HG02678 (cell line): ENCODE results near the gene CATSPERD.

ENCODE experiments used
- ATAC-seq: cut with Tn5 transposase; IDR thresholded peaks from one replicate; pipeline ENCODE4 v1.9.1; 2021; ENCODE audit warnings: mild to moderate bottlenecking, moderate library complexity; ENCODE audit not compliant: unreplicated experiment

Gene CATSPERD

GRCh38 chr19:5782945-5783919 lies 62.8 kb downstream of the CATSPERD start:
- ATAC-seq, result no peak

GRCh38 chr19:5784581-5785147 lies 64.2 kb downstream of the CATSPERD start, which contains the start of gene PRR22:
Gene PRR22 (minus strand): TSS chr19:5784746. CDS start chr19:5784660, 86 bp downstream.
- no peak for ATAC-seq

GRCh38 chr19:5785423-5785822 lies 65.0 kb downstream of the CATSPERD start:
- ATAC-seq, result no peak

- ATAC-seq, result no peak
Observed at GRCh38 chr19:5786593-5787408, 66.4 kb downstream of the CATSPERD start.

GRCh38 chr19:5787409-5788182 lies 67.2 kb downstream of the CATSPERD start:
- ATAC-seq, result no peak

GRCh38 chr19:5788422-5788821 lies 68.0 kb downstream of the CATSPERD start:
- ATAC-seq, result no peak

GRCh38 chr19:5789351-5789761 lies 68.9 kb downstream of the CATSPERD start:
- ATAC-seq, result no peak

- no peak for ATAC-seq
Observed at GRCh38 chr19:5789886-5790558, 69.6 kb downstream of the CATSPERD start.

- peak; percentile 91 for ATAC-seq
Observed at GRCh38 chr19:5790559-5791520, 70.4 kb downstream of the CATSPERD start, which contains the start of gene DUS3L. Gene DUS3L (minus strand): TSS chr19:5791163. CDS start chr19:5791141, 22 bp downstream.

- no peak for ATAC-seq
Observed at GRCh38 chr19:5792224-5792623, 71.8 kb downstream of the CATSPERD start.

- no peak for ATAC-seq
Observed at GRCh38 chr19:5793188-5793587, 72.8 kb downstream of the CATSPERD start.

GRCh38 chr19:5795382-5795919 lies 75.0 kb downstream of the CATSPERD start:
- ATAC-seq, result no peak

GRCh38 chr19:5798244-5798643 lies 77.8 kb downstream of the CATSPERD start:
- no peak for ATAC-seq

GRCh38 chr19:5799247-5800241 lies 79.1 kb downstream of the CATSPERD start:
- ATAC-seq, result no peak

GRCh38 chr19:5800361-5801270 lies 80.2 kb downstream of the CATSPERD start:
- no peak for ATAC-seq
